Endothelial cell (in vitro differentiated cells): ENCODE results near the gene SAE1. TPM values are rescaled to one million over a fixed set of nuclear protein-coding genes. Genes with fewer than 3 reads are reported as not detected.

ENCODE experiments used
- DNase-seq: peaks from one replicate; pipeline ENCODE4 v3.0.0; 2021; ENCODE audit warnings: low spot score
- H3K27ac Mint-ChIP-seq: one replicate; pipeline ENCODE4 v1.8.0; 2021; ENCODE audit warnings: mixed read lengths, inconsistent platforms; ENCODE audit not compliant: unreplicated experiment
- H3K27me3 Mint-ChIP-seq: one replicate; pipeline ENCODE4 v1.8.0; 2021; ENCODE audit warnings: mild to moderate bottlenecking, moderate library complexity, mixed read lengths, inconsistent platforms; ENCODE audit not compliant: unreplicated experiment
- H3K36me3 Mint-ChIP-seq: one replicate; pipeline ENCODE4 v1.8.0; 2021; ENCODE audit warnings: mild to moderate bottlenecking, low read depth, mixed read lengths, inconsistent platforms; ENCODE audit not compliant: unreplicated experiment
- H3K4me1 Mint-ChIP-seq: one replicate; pipeline ENCODE4 v1.8.0; 2021; ENCODE audit warnings: mild to moderate bottlenecking, mixed read lengths, inconsistent platforms; ENCODE audit not compliant: unreplicated experiment
- H3K4me3 Mint-ChIP-seq: one replicate; pipeline ENCODE4 v1.8.0; 2021; ENCODE audit warnings: mild to moderate bottlenecking, mixed read lengths, inconsistent platforms; ENCODE audit not compliant: unreplicated experiment
- H3K9me3 Mint-ChIP-seq: one replicate; pipeline ENCODE4 v1.8.0; 2021; ENCODE audit warnings: mixed read lengths, inconsistent platforms; ENCODE audit not compliant: unreplicated experiment
- total RNA-seq: library from RNA; stranded (reverse); fragmentation: NEBNext Ultra II Directional; extraction: Animal tissue kit (Norgen Biotek cat#: 25700); gene quantifications from one replicate; pipeline ENCODE4 v1.2.1, GENCODE V29; 2021; ENCODE audit not compliant: unreplicated experiment
- TF ChIP-seq, protein P1 (sequence below): fragments of 200-600 bp; sonication (generic); IDR thresholded peaks from one replicate; pipeline ENCODE4 v1.5.0; 2021; ENCODE audit warnings: antibody characterized with exemption; ENCODE audit not compliant: unreplicated experiment

The SAE1 gene
- total RNA-seq, 1 donor from 2014 or later = 134 TPM

DNA sequence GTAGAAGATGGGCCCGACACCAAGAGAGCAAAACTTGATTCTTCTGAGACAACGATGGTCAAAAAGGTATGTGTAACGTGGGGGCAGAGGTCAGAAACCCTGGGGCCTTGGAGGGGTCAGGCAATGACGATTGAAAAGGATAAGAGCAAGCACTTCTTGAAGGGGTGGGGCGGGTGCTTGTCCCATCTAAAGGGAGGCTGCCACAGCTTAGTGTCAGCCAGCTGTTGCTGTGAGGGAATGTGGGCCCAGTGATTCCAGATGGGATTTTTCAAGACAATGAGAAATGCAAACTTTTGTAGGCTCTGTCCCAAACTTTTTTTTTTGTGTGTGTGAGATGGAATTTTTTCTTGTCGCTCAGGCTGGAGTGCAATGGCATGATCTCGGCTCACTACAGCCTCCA, 24.5 kb downstream of the SAE1 start:
- no peak for DNase-seq
- no peaks in the 10 kb centered on the region for H3K9me3 Mint-ChIP-seq
- TF ChIP-seq, protein P1, sequence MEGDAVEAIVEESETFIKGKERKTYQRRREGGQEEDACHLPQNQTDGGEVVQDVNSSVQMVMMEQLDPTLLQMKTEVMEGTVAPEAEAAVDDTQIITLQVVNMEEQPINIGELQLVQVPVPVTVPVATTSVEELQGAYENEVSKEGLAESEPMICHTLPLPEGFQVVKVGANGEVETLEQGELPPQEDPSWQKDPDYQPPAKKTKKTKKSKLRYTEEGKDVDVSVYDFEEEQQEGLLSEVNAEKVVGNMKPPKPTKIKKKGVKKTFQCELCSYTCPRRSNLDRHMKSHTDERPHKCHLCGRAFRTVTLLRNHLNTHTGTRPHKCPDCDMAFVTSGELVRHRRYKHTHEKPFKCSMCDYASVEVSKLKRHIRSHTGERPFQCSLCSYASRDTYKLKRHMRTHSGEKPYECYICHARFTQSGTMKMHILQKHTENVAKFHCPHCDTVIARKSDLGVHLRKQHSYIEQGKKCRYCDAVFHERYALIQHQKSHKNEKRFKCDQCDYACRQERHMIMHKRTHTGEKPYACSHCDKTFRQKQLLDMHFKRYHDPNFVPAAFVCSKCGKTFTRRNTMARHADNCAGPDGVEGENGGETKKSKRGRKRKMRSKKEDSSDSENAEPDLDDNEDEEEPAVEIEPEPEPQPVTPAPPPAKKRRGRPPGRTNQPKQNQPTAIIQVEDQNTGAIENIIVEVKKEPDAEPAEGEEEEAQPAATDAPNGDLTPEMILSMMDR = no peak
- H3K27ac Mint-ChIP-seq = peak overlapping the region; percentile 76
- peaks cover 1% of the 10 kb centered on the region for H3K27me3 Mint-ChIP-seq
- peaks cover 45% of the 10 kb centered on the region for H3K36me3 Mint-ChIP-seq
- peak overlapping the region; percentile 75 for H3K4me3 Mint-ChIP-seq
- peaks cover 33% of the 10 kb centered on the region for H3K4me1 Mint-ChIP-seq

DNA sequence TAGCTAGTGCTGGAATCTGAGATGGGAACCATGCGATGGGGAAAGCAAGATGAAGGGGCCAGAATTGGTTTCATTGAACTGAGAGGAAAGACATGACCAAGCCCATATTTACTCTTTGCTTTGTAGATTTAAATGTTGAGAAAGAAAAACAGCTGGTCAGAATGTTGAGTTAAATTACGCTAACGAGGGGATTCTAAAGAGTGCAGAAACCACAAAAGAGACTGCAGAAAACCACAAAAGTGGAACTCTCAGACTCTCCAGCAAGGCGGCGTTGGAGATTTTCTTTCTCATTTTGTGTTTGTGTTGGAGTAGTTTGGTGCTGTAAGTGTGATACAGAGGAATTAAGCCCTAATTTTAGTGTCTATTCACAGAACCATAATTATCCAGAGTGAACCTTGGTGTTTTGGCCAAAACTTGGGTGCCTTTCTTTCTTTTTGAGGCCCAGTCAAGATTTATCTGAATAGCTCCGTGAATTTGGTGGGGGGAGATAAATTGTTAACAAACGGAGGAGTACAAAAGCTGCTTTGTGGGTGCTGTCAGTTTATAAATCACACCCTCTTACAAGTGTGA, 26.3 kb downstream of the SAE1 start:
- peak overlapping the region; percentile 26 for H3K4me3 Mint-ChIP-seq
- H3K27ac Mint-ChIP-seq = peak overlapping the region; percentile 100
- peaks cover 1% of the 10 kb centered on the region for H3K27me3 Mint-ChIP-seq
- H3K9me3 Mint-ChIP-seq = no peaks in the 10 kb centered on the region
- H3K4me1 Mint-ChIP-seq = peaks cover 33% of the 10 kb centered on the region
- TF ChIP-seq, protein P1 = no peak
- H3K36me3 Mint-ChIP-seq = peaks cover 30% of the 10 kb centered on the region
- DNase-seq = no peak

DNA sequence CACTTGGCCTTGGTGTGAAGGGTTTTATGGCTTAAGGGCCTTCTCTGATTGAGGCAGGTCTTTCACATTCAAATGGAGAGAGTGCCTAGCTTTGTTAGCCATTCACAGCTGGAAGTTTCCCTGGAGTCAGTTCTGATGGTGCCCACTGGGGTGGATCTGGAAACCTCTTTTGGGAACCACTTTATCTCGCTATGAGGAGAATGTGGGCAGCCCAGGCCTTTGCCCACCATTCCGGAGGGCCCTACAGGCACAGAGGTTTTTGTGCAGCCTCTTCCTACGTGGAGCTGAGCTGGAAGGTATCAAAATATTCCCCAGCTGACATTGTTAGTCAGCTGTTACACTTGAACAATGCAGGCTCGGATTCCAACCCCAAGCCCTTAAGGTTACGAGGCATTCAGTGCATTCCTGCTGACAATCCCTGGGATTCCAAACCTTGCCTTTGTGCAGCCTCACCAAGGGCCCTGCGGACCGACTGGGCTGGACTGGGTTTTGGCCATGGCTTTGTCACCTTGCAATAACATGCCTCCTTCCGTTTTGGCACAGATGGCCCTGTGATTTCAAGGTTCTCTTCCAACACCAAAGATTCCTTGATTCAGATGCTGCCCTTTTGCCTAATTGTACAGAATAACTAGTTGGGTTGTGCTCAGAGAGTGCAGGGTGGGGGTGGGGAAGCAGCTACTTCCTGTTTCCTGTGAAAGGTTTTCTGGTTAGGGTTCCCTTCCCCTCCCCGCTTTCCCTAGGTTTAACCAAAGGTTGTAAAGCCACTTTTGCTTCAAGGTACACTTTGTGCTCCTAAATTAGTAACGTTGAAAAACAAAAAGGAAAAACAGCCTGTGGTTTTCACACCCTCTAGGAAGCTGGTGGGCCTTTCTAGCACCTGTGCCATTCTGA, 27.0 kb downstream of the SAE1 start:
- H3K4me1 Mint-ChIP-seq = peaks cover 33% of the 10 kb centered on the region
- peaks cover 27% of the 10 kb centered on the region for H3K36me3 Mint-ChIP-seq
- H3K27ac Mint-ChIP-seq = peak overlapping the region; percentile 100
- H3K27me3 Mint-ChIP-seq = peaks cover 1% of the 10 kb centered on the region
- TF ChIP-seq, protein P1 = no peak
- peak; percentile 63 for DNase-seq
- peak overlapping the region; percentile 26 for H3K4me3 Mint-ChIP-seq
- no peaks in the 10 kb centered on the region for H3K9me3 Mint-ChIP-seq

DNA sequence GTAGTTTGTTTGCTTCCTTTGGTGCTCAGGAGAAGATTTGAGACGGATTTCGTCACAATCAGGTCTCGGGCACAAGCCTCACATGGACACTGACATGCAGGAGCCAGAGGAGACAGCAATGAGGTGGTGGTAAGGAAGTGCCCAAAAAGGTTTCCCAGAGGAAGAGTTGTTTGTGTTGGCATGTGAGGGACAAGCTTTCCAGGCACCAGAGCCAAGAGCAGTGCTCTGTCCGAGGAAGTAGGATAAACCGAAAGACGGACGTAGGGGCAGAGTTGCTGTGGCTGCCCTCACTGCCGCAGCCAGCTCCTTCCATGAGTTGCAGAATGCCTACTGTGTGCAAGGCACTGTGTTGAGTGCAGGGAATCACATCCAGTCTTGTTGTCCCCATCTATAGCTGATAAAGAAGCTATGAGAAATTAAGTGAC, 27.7 kb downstream of the SAE1 start:
- Mint-ChIP-seq H3K27ac (peak overlapping the region; percentile 100), H3K9me3 (no peaks in the 10 kb centered on the region), H3K36me3 (peaks cover 22% of the 10 kb centered on the region), H3K27me3 (peaks cover 1% of the 10 kb centered on the region), H3K4me3 (peak overlapping the region; percentile 8), H3K4me1 (peaks cover 33% of the 10 kb centered on the region)
- TF ChIP-seq, protein P1 = no peak
- peak; percentile 11 for DNase-seq
